ENCODE measurements around the gene BUD23.

The BUD23 gene

DNA sequence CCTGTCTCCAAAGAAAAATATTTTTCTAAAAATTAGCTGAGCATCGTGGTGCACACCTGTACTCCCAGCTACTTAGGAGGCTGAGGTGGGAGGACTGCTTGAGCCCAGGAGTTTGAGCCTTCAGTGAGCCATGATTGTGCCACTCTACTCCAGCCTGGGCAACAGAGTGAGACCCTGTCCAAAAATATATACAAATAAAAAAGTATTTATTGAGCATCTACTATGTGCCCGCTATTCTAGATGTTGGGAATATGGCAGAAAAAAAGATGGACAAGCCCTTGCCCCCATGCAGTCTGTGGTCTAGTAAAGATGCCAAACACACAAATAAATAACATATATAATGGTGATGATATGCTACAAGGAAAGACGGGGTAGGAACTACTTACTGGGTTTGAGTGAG, 40.4 kb downstream of the BUD23 start:
- peaks cover 4% of the 10 kb centered on the region for H3K4me1 ChIP-seq (ENCODE audit: control insufficient read depth, low read depth, low read length)
- no peaks in the 10 kb centered on the region for H3K9me3 ChIP-seq (ENCODE audit: control insufficient read depth, low read depth, low read length)
- H3K27ac ChIP-seq (ENCODE audit: low read length): no peak overlapping the region
- no peak overlapping the region for H3K9ac ChIP-seq (ENCODE audit: low read length)
- no peaks in the 10 kb centered on the region for H3K36me3 ChIP-seq (ENCODE audit: control insufficient read depth, low read depth, low read length)
- peaks cover 11% of the 10 kb centered on the region for H3K27me3 ChIP-seq (ENCODE audit: control insufficient read depth, insufficient read depth, low read length)
- no peak overlapping the region for H3K4me3 ChIP-seq (ENCODE audit: low read length)

GRCh38 chr7:73726083-73726466, 42.7 kb downstream of the BUD23 start:
- Histone ChIP-seq H3K27me3 (ENCODE audit: control insufficient read depth, insufficient read depth, low read length) (no peaks in the 10 kb centered on the region), H3K4me1 (ENCODE audit: control insufficient read depth, low read depth, low read length) (peaks cover 8% of the 10 kb centered on the region), H3K4me3 (ENCODE audit: low read length) (no peak overlapping the region), H3K36me3 (ENCODE audit: control insufficient read depth, low read depth, low read length) (no peaks in the 10 kb centered on the region), H3K9me3 (ENCODE audit: control insufficient read depth, low read depth, low read length) (no peaks in the 10 kb centered on the region), H3K27ac (ENCODE audit: low read length) (no peak overlapping the region), H3K9ac (ENCODE audit: low read length) (no peak overlapping the region)

GRCh38 chr7:73727952-73728351, 44.6 kb downstream of the BUD23 start:
- no peaks in the 10 kb centered on the region for H3K27me3 ChIP-seq (ENCODE audit: control insufficient read depth, insufficient read depth, low read length)
- no peaks in the 10 kb centered on the region for H3K9me3 ChIP-seq (ENCODE audit: control insufficient read depth, low read depth, low read length)
- no peaks in the 10 kb centered on the region for H3K36me3 ChIP-seq (ENCODE audit: control insufficient read depth, low read depth, low read length)
- H3K4me1 ChIP-seq (ENCODE audit: control insufficient read depth, low read depth, low read length): peaks cover 8% of the 10 kb centered on the region
- H3K27ac ChIP-seq (ENCODE audit: low read length): no peak overlapping the region
- no peak overlapping the region for H3K4me3 ChIP-seq (ENCODE audit: low read length)
- no peak overlapping the region for H3K9ac ChIP-seq (ENCODE audit: low read length)

GRCh38 chr7:73728551-73728950, 45.2 kb downstream of the BUD23 start:
- no peaks in the 10 kb centered on the region for H3K27me3 ChIP-seq (ENCODE audit: control insufficient read depth, insufficient read depth, low read length)
- no peaks in the 10 kb centered on the region for H3K36me3 ChIP-seq (ENCODE audit: control insufficient read depth, low read depth, low read length)
- H3K4me3 ChIP-seq (ENCODE audit: low read length): no peak overlapping the region
- peaks cover 8% of the 10 kb centered on the region for H3K4me1 ChIP-seq (ENCODE audit: control insufficient read depth, low read depth, low read length)
- H3K9me3 ChIP-seq (ENCODE audit: control insufficient read depth, low read depth, low read length): no peaks in the 10 kb centered on the region
- H3K27ac ChIP-seq (ENCODE audit: low read length): no peak overlapping the region
- H3K9ac ChIP-seq (ENCODE audit: low read length): no peak overlapping the region

DNA sequence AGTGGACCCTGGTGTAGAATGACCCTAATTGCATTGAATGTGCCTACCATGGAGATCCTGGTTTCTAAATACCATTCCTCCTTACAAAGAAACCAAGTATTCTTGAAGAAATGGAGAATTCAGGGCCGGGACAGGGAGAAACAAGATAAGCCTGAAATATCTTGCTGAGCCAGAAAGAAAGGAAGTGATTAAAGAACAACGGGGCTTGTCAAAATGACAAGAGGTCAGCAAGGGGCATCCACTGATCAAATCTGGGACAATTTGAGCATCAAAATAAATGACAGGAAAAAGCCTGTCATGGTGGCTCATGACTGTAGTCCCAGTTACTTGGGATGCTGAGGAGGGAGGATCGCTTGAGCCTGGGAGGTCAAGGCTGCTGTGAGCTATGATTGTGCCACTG, 47.1 kb downstream of the BUD23 start:
- H3K4me1 ChIP-seq (ENCODE audit: control insufficient read depth, low read depth, low read length): peaks cover 8% of the 10 kb centered on the region
- H3K27ac ChIP-seq (ENCODE audit: low read length): no peak overlapping the region
- no peaks in the 10 kb centered on the region for H3K36me3 ChIP-seq (ENCODE audit: control insufficient read depth, low read depth, low read length)

GRCh38 chr7:73732397-73732796, 49.0 kb downstream of the BUD23 start:
- H3K27me3 ChIP-seq (ENCODE audit: control insufficient read depth, insufficient read depth, low read length): no peaks in the 10 kb centered on the region
- peaks cover 10% of the 10 kb centered on the region for H3K36me3 ChIP-seq (ENCODE audit: control insufficient read depth, low read depth, low read length)
- no peak overlapping the region for H3K4me3 ChIP-seq (ENCODE audit: low read length)
- H3K9me3 ChIP-seq (ENCODE audit: control insufficient read depth, low read depth, low read length): no peaks in the 10 kb centered on the region
- no peak overlapping the region for H3K27ac ChIP-seq (ENCODE audit: low read length)
- H3K9ac ChIP-seq (ENCODE audit: low read length): no peak overlapping the region
- peaks cover 8% of the 10 kb centered on the region for H3K4me1 ChIP-seq (ENCODE audit: control insufficient read depth, low read depth, low read length)

More for the DNA sequence above, 47.1 kb downstream of the BUD23 start:
- H3K9ac ChIP-seq (ENCODE audit: low read length): no peak overlapping the region
- no peaks in the 10 kb centered on the region for H3K27me3 ChIP-seq (ENCODE audit: control insufficient read depth, insufficient read depth, low read length)
- H3K4me3 ChIP-seq (ENCODE audit: low read length): no peak overlapping the region
- no peaks in the 10 kb centered on the region for H3K9me3 ChIP-seq (ENCODE audit: control insufficient read depth, low read depth, low read length)

DNA sequence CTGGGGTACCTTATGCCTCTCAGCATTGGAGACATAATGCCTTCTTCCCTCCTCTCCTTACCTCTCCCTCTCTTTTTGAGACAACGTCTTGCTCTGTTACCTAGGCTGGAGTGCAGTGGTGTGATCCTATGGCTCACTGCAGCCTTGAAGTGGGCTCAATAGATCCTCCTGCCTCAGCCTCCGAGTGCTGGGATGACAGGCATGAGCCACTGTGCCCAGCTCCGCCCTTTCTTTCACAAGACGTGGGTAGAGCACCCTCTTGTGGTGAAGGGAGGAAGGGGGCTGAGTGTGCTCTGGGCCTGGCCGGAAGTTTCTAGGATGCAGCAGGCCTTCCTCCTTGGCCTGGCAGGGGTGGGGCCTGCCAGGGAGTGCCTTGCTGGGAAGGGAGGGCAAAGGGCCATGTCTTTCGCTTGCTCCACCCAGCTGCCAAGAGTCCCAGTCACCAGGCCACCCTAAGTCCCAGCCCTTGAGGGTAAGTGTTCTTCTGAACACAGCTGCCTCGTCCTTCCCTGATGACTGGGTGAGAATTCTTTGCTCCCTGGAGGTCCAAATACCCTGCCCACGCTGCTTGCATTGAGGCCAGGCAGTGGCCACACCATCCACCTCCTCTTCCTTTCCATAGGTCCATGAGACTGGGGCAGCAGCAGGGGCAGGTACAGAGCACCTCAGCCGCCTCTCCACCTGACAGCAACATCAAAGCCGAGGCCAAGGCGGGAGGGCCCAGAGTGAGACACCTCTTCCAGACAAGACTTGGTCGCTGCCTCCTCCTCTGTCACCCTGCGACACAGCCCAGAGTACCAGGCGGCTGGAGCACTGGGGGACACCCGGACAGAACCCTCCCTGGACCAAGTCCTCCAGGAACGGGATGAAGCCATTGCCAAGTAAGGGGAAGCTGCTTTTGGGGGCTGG, 51.5 kb downstream of the BUD23 start:
- Histone ChIP-seq H3K4me3 (ENCODE audit: low read length) (no peak overlapping the region), H3K9me3 (ENCODE audit: control insufficient read depth, low read depth, low read length) (no peaks in the 10 kb centered on the region), H3K4me1 (ENCODE audit: control insufficient read depth, low read depth, low read length) (peaks cover 5% of the 10 kb centered on the region), H3K9ac (ENCODE audit: low read length) (no peak overlapping the region), H3K27ac (ENCODE audit: low read length) (no peak overlapping the region), H3K36me3 (ENCODE audit: control insufficient read depth, low read depth, low read length) (peaks cover 11% of the 10 kb centered on the region), H3K27me3 (ENCODE audit: control insufficient read depth, insufficient read depth, low read length) (peaks cover 3% of the 10 kb centered on the region)

DNA sequence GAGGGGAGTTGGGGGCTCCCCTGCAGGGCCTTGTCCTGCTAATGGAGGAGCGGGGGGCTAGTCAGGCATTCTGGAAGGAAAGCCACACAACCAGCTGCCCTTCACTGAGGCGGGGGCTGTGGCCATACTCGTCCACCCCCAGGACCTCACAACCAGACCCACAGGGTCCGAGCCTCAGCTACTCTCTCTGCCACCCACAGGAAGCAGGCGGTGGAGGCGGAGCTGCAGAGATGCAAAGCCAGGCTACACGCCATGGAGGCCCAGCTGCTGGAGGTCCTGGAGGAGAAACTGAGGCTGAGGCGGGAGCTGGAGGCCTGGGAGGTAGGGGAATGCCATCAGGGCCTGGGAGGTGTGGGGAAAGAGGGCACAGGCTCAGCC, 52.1 kb downstream of the BUD23 start:
- peaks cover 11% of the 10 kb centered on the region for H3K36me3 ChIP-seq (ENCODE audit: control insufficient read depth, low read depth, low read length)
- H3K9me3 ChIP-seq (ENCODE audit: control insufficient read depth, low read depth, low read length): no peaks in the 10 kb centered on the region
- no peak overlapping the region for H3K4me3 ChIP-seq (ENCODE audit: low read length)
- peaks cover 4% of the 10 kb centered on the region for H3K4me1 ChIP-seq (ENCODE audit: control insufficient read depth, low read depth, low read length)
- H3K27ac ChIP-seq (ENCODE audit: low read length): no peak overlapping the region
- peaks cover 3% of the 10 kb centered on the region for H3K27me3 ChIP-seq (ENCODE audit: control insufficient read depth, insufficient read depth, low read length)
- H3K9ac ChIP-seq (ENCODE audit: low read length): no peak overlapping the region

GRCh38 chr7:73736885-73737284, 53.5 kb downstream of the BUD23 start:
- Histone ChIP-seq H3K27me3 (ENCODE audit: control insufficient read depth, insufficient read depth, low read length) (peaks cover 3% of the 10 kb centered on the region), H3K4me3 (ENCODE audit: low read length) (no peak overlapping the region), H3K9me3 (ENCODE audit: control insufficient read depth, low read depth, low read length) (no peaks in the 10 kb centered on the region), H3K36me3 (ENCODE audit: control insufficient read depth, low read depth, low read length) (peaks cover 11% of the 10 kb centered on the region), H3K9ac (ENCODE audit: low read length) (no peak overlapping the region), H3K27ac (ENCODE audit: low read length) (no peak overlapping the region), H3K4me1 (ENCODE audit: control insufficient read depth, low read depth, low read length) (peaks cover 13% of the 10 kb centered on the region)

DNA sequence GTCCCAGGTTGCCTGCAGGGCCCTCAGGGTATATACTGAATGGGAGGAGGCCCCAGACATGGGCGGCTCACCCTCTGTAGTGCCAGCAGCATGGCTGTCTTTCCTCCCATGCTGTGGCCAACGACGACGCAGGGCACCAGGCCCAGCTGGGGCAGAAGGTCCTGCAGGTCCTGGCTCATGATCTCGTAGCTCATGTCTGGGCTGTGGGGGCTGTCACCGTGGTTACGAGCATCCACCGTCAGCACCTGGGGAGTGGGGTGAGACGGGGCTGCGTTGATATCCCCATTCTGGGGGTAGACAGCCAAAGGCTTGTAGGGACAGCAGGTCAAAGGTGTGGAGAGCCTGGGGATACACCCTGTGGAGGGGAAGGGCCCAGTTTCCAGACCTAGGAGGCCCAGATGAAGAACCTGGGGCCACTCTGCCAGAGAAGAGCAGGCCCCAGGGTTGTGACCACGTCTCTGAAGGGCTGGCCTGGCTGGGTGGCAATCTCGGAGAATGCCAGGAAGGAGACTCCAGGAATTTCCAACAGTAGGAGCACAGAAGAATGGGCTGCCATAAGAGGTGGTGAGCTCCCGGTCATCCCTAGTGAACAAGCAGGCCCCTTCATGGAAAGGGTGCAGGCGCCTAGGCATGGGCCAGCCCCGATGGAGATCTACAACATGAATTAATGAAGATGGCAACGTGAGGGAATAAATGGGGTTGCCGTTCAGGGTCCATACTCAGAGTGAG, 54.3 kb downstream of the BUD23 start:
- peaks cover 3% of the 10 kb centered on the region for H3K27me3 ChIP-seq (ENCODE audit: control insufficient read depth, insufficient read depth, low read length)
- peaks cover 11% of the 10 kb centered on the region for H3K36me3 ChIP-seq (ENCODE audit: control insufficient read depth, low read depth, low read length)
- H3K4me3 ChIP-seq (ENCODE audit: low read length): peak overlapping the region; percentile 85
- no peaks in the 10 kb centered on the region for H3K9me3 ChIP-seq (ENCODE audit: control insufficient read depth, low read depth, low read length)
- no peak overlapping the region for H3K9ac ChIP-seq (ENCODE audit: low read length)
- peaks cover 20% of the 10 kb centered on the region for H3K4me1 ChIP-seq (ENCODE audit: control insufficient read depth, low read depth, low read length)
- no peak overlapping the region for H3K27ac ChIP-seq (ENCODE audit: low read length)

DNA sequence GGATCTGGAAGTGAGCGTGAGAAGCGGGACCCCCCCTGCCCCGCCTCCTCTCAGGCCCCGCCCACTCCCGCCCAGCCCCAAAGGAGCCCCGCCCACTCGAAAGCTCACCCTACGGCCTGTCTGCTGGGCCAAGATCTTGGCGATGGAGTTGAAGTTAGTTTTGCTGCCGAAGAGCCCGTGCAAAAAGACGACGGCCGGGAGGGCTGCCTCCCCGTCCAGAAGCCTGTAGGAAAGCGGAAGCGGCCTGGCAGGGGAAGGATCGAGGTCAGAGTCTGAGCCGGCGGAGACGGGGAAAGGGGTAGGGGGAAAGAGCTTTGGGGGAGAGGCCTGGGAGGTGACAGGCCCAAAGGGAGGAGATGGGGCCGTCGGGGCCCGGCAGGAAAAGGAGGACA, 54.8 kb downstream of the BUD23 start:
- H3K36me3 ChIP-seq (ENCODE audit: control insufficient read depth, low read depth, low read length): peaks cover 11% of the 10 kb centered on the region
- no peaks in the 10 kb centered on the region for H3K9me3 ChIP-seq (ENCODE audit: control insufficient read depth, low read depth, low read length)
- H3K4me3 ChIP-seq (ENCODE audit: low read length): peak overlapping the region; percentile 85
- H3K27me3 ChIP-seq (ENCODE audit: control insufficient read depth, insufficient read depth, low read length): peaks cover 3% of the 10 kb centered on the region
- H3K9ac ChIP-seq (ENCODE audit: low read length): peak overlapping the region; percentile 80
- H3K27ac ChIP-seq (ENCODE audit: low read length): no peak overlapping the region
- H3K4me1 ChIP-seq (ENCODE audit: control insufficient read depth, low read depth, low read length): peaks cover 23% of the 10 kb centered on the region
